ENCODE measurements around the gene DNAH5. TPM values are rescaled to one million over a fixed set of nuclear protein-coding genes. Genes with fewer than 3 reads are reported as not detected.
A peak's percentile ranks its signal among the peaks of the same experiment; 100 is the strongest.

Gene DNAH5
- total and polyA plus RNA-seq, 2 of the 13 experiments (the other 11 are each of a cell fraction or from before 2014, with no cell fraction given), result 0.09 TPM

- TF ChIP-seq ZNF598 (CRISPR knock-in tag; IDR thresholded peaks at IDR 0.05; ENCODE audit: borderline replicate concordance), result no peak
- TF ChIP-seq GMEB2 (CRISPR knock-in tag; IDR thresholded peaks at IDR 0.05; ENCODE audit: low read depth), result no peak
These were observed 198.5 kb downstream of the DNAH5 start (continued) for GRCh38 chr5:13746026-13746425.

GRCh38 chr5:13745508-13745907 is 199.0 kb downstream of the DNAH5 start:
- Histone ChIP-seq H3K36me3 (replicated peaks in 1 of 2; ENCODE audit: control insufficient read depth in 1 of 2, insufficient read depth in 2 of 2, low read length in 2 of 2) (no peaks in the 10 kb centered on the region), H3K27ac (ENCODE audit: extremely low read length, insufficient read depth, low read length) (no peak overlapping the region), H3K27me3 (ENCODE audit: control insufficient read depth in 1 of 2, insufficient read depth in 2 of 2, low read length in 2 of 2) (no peaks in the 10 kb centered on the region), H3K4me3 (replicated peaks in 1 of 3; ENCODE audit: insufficient read depth in 1 of 3, low read depth in 2 of 3, low read length in 3 of 3) (no peak overlapping the region), H2AFZ (ENCODE audit: low read length) (no peak overlapping the region), H3K4me2 (ENCODE audit: low read depth, low read length) (no peak overlapping the region), H3K4me1 (ENCODE audit: insufficient read depth, low read length) (no peaks in the 10 kb centered on the region), H3K79me2 (ENCODE audit: insufficient read depth, low read length) (no peaks in the 10 kb centered on the region), H3K9me3 (ENCODE audit: low read length) (no peaks in the 10 kb centered on the region), H3K9ac (ENCODE audit: insufficient read depth, low read depth, low read length) (no peak overlapping the region), H4K20me1 (ENCODE audit: insufficient read depth, low read length) (no peaks in the 10 kb centered on the region)
- peak; percentile 71 for ATAC-seq
- POLR2A ChIA-PET, result no interaction called here
- intact Hi-C loops (cut with micrococcal nuclease; ENCODE audit: unreplicated experiment), result no loop called here
- WGBS (ENCODE audit: low lambda C conversion rate), result 0% methylated on average over 3 of the region's 3 CpGs
- CTCF ChIA-PET (ENCODE audit: low intra/inter-chr PET ratio, low total read pairs), result no interaction called here
- in situ Hi-C loops (cut with HindIII; ENCODE audit: extremely low pct_ligation_motif_present, low pct_unique_long_range_greater_than_20kb), result no loop called here
- TF ChIP-seq NBN (conservative IDR thresholded peaks at IDR 0.05), result no peak
- no peak for TF ChIP-seq SETDB1 (CRISPR knock-in tag; IDR thresholded peaks at IDR 0.05; ENCODE audit: borderline replicate concordance)
- TF ChIP-seq HMGXB3 (CRISPR knock-in tag; IDR thresholded peaks at IDR 0.05; ENCODE audit: borderline replicate concordance), result no peak
- no peak for TF ChIP-seq FOXC1 (CRISPR knock-in tag; IDR thresholded peaks at IDR 0.05; ENCODE audit: borderline replicate concordance)
- TF ChIP-seq FOSL2 (CRISPR knock-in tag; IDR thresholded peaks at IDR 0.05), result peak; percentile 51
- no TSS peak for BruUV-seq (replicated peaks)
- FAIRE-seq, result no peak
- peak; percentile 38 for DNase-seq (ENCODE audit: low spot score)
